ENCODE results near the gene MSI2. TPM values are rescaled to one million over a fixed set of nuclear protein-coding genes. Genes with fewer than 3 reads are reported as not detected.
A peak's percentile ranks its signal among the peaks of the same experiment; 100 is the strongest.

Gene MSI2
- total RNA-seq, 1 donor from 2014 or later = 30.4 TPM

DNA sequence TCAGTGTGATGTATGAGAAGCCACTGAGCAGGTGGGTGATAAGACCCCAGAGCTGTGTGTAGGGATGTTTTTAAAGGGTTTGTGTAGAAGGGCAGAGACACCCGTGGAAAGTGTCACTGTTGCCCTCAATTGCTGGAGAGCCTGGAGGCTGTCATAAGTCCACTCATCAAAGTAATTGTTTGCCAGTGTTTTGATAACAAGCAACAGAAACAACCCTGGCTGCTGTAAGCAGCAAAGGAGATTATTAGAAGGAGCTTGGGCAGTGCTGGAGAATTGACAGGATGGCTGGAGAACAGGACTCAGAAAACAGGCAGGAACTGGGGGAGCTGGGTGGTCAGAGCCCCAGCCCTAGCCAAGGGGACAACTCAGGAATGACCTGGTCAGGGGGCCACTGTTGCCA is 369.2 kb downstream of the MSI2 start:
- no peak for ATAC-seq

DNA sequence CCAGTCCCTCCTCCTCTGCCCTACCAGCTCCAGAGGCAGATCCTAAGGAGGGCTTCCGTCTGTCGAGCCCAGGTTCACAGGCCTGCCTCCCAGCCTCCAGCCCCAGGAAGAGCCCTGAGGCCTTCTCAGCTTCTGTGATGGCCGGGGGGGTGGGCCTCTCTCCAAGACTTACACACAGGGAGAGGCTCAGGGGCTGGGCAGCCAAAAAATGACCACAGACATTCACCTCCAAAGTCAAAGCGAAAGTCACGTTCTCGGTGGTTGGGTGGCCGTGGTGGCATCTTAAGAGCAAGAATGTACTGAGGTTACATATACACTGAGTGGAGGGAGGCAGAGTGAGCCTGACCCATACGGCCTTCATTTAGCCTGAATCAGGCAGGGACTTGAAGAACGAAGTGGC is 369.6 kb downstream of the MSI2 start:
- no peak for ATAC-seq

DNA sequence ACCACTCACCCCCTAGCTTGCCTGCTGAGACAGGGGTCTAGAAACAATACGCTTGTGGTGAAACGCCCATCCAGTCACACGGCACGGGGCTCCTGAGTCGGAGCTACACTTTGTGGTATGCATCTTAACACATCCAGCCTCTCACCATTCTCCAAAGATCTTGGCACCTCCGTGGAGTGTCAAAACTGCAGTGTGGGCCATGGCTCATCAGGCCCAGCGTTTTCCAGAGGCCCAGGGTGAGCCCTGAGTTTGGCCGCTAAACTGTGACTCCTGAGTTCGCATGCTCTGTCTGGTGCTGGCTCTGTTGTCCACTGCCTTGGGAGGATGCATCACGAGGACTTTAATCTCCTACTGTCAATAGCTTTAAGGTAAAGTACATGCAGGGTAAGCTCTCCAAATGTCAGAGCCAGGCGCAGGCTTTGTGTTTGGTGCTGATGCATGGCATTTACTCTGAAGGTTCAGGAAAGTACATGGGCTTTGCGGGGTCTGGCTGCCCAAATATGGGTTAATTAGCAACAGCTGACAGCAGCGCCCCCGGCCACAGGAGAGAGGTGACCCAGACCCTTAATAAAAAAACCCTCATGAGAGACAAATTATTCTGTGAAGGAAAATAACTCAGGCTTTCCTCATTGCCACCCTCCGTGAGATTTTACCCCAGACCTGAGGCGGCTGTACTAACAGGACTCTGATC is 370.3 kb downstream of the MSI2 start:
- no peak for ATAC-seq

DNA sequence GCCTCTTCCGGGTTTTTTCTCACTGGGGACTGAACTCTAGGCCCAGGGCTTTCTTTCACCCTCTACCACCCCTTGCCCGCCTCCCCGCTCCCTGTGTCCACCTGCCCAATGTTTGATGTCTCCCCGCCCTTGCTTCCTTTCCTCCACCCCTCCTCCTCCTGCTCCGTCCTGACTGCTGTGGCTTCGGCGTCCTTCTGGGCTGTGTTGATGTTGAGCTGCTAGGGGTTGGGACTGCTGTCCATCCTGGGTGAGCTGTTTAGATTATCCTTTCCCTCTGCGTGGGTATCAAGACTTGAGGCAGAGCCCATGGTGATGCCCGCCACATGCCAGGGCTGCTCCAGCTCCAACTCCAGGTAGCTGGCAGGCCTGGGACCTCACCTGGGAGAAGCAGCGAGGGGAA is 371.3 kb downstream of the MSI2 start:
- no peak for ATAC-seq

DNA sequence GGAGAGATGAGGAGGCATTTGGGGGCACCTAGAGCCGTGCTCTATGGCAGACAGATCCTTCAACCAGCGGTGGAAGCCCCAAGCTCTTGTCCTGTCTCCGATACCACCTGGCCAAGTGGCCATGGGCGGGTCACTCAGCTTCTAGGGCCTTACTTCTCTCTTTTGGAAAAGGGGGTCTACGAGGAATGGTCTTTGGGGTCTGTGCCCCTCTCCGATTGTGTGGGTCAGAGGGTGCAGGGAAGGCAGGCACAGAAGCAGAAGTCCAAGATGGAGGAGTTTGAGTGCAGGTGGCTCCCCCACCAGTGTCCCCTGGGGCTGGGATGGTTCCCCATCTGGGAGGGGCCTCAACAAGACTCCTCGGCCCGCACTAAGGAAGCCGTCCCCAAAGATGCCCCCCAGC is 372.1 kb downstream of the MSI2 start:
- ATAC-seq = no peak

DNA sequence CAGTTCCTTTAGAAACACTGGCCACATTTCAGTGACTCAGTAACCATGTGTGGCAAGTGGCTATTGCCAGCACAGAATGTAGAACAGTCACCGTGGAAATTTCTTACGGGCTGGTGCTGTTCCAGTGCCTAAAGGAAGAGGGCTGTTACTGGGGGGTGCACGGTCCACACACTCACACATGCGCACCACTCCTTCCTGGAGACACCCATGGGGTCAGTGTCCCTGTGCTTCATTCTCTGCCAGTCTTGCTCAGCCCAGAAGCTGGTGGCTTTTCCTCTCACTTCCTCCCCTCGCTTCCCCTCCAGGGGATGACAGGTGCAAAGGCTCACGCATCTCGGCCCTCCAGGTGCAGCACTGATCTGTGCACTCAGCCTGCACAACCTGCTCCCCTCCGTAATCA is 373.1 kb downstream of the MSI2 start:
- ATAC-seq = peak; percentile 30

DNA sequence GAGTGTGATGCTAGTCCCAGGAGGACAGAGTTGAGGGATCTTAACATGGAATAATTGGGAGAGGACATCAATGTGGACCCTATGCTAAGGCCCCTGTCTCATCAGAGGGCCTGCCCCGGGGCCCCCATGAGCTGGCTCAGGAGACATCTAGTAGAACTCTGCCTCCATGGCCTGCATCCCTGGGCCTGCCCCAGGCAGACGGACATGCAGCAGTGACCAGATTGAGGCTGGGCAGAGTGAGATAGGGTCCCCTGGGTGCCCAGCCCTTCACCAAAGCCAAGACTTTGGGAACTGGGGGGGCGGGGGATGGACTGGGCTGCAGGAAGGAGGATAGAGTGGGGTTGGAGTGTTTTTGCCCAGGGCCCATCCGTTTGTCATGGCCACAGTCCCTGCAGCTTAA is 373.6 kb downstream of the MSI2 start:
- ATAC-seq = no peak

DNA sequence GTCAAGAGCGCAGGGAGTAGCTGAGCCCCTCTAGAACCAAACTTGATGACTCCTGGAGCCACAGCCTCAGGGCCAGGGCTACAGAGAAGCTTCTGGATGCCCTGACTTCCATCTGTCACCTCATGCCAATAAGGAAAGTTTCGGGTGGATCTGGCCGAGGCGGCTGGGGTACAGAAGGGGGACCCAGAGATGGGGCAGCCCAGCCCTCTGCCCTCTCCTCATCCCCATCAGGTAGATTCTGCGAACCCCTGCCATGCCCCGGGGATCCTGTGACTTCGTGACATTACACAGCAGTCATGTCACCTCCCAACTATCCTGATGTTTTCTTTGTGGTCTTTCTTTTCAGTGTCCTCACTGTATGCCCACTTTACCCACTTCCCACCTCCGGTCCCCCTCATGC is 374.4 kb downstream of the MSI2 start:
- no peak for ATAC-seq

DNA sequence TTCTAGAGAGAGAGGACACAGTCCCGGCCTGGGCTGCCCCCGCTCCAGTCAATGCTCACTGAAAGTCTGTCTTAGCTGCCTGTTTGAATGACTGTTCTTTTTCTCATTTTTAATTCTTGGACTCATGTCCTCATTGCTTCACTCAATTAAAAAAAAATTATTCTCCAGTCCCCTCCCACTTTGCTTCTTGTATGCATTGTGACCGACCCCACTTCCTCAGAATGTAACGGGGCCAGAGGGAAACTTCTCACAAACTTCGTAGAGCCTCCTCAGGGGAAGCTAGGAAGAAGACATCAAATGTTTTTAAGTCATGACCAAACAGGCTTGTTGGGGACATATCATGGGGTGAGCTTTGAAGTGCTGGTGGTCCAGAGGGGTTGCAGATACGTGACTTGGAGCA is 375.5 kb downstream of the MSI2 start:
- no peak for ATAC-seq

DNA sequence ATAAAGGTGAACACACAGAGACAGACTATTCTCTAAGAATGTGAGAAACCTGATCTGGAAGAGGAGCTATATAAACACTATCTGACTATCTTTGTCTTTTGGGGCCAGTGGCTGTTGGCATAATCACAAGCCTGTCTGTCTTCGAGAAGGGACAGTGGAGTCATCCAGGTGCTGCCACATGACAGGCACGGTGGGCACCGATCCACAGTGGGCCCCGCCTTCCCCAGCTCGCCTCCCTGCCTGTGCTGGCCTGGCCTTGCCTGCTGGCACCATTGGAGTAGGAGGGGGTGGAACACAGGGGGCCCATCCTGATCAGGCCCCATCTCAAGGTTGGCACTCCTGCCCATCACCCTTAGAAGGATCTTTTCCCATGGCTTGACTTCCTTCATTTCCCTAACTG is 376.0 kb downstream of the MSI2 start:
- ATAC-seq = no peak

DNA sequence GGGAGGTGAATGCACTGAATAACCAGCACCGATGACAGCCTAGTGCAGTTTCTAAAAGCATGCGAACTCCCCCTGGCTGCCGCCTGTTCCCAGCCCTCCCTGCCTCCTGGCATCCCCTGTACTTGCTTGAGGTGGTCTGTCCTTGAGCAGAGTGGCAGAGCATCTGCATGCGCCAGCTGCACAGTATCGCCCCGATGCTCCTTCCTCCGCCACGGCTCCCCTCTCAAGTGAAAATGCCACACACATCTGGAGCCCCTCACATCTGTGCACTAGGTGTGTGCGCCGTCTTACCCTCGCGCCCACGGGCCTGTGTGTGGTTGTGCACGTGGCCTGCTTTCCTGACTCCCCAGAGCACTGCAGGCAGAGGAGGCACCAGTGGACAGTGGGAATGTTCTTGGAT is 376.9 kb downstream of the MSI2 start:
- no peak for ATAC-seq

DNA sequence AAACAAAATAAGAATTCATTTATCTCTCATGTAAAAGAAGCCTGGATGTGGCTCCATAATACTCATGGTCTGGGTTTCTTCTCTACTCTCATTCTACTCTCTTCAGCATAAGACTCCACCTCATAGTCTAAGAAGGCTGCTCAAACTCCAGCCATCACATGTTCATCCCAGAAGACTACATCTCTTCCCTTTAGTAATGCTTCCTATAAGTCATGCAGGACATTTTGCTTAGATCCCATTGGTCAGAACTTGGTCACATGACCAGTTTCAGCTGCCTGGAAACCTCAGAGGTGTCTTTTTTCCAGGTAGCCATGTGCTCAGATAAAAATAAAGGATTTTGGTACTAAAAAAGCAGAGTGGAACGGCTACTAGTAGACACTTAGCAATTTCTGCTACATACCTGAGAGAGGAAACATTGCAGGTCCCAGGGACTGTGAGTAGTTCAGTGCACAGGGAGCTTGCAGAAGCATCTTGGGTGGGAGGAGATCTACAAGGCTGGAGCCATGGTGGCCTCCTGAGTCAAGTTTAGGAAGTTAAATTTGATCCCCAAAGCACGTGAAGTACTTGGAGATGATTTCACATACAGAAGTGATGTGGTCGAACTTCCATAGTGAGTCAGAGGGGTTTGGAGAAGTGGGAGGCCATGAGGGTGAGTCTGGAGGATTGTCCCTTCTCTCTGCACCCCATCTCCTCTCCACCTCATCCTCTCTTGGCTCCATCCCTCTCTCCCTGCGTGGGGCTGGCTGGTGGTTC is 378.6 kb downstream of the MSI2 start:
- no peak for ATAC-seq

DNA sequence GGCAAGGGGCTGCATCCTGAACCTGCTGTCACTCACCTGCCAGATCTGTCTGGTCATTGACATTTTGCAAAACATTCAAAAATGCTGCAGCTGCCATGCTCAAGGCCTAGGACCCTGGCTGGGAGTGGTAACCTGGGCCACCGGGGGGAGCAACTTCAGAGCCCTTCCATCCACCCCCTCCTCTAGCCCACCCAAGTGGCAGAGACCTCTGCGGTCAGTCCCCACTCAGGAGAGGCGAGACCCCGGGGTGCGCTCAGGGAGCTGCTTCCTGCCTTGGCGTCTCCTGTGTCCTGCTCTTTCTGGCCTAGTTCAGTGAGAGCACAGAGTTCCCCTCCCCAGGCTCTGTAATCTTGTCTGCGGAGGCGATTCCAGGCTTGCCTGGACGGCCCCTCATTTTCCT is 380.0 kb downstream of the MSI2 start:
- ATAC-seq = no peak

DNA sequence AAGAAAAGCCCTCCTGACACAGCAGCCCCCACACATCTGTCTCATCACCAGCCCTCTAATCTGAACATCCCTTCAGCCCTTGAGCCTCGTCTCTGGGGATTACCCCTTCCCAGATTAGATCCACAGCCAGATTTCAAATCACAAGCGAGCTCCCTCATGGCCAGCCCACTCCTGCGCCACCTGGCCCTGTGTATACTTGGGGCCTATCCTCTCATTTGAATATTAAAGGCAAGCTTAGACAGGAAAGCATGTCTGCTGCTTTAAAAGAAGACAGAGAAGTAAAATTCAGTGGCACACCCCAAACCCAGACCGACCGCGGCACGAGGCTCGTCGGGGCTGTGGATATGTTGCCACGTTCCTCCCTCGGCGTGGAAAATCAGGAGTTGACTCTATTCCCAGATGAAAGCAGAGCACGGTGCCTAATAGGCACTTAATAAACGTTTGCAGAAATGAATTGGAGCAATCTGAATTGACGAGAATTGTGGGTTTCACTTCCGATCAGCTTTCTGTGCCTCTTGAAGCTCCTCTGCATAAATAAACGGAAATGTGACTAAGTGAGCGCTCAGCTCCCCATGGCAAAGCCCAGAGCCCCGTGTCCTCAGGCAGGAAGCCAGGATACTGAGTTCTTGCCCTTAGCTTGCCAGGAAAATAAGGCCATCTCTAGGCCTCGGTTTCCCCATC is 380.8 kb downstream of the MSI2 start:
- ATAC-seq = peak; percentile 62

DNA sequence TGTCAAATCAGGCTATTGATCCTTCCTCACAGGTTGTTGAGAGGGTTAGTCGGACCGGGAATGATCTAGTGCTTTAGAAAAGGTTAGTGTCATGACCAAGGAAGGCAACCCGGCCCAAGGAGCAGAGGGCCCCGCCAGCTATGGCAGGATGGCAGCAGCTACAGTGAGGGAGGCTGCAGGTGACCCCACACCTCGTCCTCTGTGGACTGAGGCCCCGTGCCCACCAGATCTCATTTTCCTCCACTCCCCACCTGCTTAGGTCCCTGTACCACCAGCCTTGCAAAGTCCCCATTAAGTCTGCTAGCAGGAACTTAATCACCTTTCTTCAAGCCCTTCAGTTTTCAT is 381.3 kb downstream of the MSI2 start:
- no peak for ATAC-seq

DNA sequence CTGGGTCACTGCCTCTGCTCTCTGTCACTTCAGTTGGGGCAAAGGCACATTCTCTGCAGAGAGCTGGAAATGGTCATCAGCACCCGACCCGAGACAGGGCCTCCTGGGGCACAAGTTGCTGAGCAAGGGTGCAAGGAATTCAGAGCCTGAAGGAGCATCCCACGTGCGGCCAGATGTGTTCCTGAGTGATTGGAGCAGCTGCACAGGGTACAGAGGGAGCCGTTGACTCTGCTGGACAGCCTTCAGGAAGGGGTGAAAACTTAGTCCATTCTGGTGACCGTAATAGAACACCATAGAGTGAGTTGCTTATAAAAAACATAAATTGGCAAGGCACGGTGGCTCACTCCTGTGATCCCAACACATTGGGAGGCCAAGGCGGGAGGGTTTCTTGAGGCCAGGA is 382.0 kb downstream of the MSI2 start:
- no peak for ATAC-seq

DNA sequence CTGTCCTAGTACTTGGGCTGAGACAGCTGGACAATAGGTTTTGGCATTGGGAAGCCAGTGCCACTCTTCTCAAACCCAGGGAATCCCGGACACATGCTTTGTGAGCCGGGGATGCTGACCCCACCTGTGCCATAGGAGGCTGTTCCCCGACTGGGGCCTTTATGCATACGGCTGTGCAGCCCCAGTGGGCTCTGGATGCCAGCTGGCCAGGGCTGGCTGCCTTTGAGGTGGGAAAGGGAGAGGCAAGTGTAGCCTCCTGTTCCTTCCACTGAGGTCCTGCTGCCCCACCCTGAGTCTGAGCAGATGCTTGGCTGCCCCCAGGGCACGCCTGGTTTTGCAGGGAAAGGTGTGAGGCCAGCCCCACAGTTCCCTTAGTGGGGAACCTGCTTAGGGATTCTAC is 383.1 kb downstream of the MSI2 start:
- no peak for ATAC-seq

DNA sequence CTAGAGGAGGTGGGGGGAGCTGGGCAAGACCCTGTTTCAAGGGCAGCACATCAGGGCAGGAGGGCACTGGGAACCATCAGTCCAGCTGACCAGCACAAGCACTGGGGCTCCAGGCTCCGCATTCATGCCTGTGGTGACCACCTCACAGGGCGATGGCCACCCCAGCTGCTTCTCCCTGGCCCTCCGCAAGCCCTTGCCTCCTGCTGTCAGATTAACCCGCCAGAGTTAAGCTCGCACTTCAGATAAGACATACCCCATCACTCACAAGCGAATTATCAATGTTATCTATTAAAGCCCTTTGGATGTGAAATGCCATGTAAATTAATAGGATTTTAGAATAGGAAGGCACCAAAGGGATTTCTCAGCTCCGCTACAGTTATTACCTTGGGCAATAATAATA is 383.8 kb downstream of the MSI2 start:
- ATAC-seq = no peak

DNA sequence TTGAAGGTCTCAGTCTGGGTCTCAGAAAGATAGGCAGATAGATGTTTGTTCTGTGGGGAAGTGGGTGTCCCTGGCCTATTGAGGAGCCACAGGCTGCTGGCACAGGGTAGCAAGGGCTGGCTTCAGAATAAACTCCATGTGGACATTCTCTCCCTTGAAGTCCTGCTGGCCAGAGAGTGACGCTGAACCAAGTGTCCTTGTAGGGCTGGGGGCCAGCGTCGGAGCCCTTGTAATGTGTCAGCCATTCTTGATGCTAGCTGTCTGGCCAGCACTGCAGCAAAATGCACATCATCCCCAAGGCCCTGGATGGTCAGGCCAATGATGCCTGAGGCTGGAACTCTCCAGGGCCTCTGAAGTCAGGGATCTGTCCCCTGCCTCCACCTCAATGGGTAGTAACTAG is 385.4 kb downstream of the MSI2 start:
- no peak for ATAC-seq

DNA sequence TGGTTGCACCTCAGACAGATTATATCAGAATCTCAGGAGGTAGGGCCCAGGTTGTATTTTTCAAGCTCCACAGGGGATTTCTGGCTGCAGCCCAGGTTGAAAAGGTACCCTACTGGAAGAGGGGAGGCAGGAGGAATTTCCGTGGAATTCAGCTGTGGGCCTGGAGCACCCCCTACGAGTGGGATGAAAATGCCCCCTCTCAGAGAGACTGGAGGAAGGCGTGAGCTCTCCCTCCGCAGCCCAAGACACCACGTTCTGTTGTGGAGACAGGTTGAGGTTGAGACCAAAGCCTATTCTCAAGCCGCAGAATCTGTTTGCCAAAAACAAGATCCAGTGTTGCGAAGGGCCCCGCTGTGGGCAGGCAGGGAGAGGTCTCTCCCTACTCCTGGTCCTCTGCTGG is 386.7 kb downstream of the MSI2 start:
- ATAC-seq = no peak

DNA sequence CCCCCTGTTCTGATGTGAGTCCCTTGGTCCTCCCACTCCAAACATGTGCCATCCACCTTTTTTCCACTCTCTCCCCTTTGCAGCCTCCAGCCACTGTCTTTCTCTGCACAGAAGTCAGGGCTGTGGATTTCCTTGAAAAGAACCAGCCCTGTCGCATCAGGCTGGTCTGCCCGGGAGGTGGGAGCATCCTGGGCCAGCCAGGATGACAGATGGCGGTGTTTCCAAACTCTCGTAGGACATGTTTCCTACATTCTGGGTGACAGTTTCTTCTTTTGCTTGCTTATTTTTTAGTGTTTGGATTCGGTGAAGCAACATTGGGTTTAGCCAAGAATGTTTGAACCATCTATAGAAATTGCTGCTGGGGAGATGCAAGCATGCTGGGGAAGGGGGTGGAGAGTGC is 388.0 kb downstream of the MSI2 start:
- no peak for ATAC-seq

DNA sequence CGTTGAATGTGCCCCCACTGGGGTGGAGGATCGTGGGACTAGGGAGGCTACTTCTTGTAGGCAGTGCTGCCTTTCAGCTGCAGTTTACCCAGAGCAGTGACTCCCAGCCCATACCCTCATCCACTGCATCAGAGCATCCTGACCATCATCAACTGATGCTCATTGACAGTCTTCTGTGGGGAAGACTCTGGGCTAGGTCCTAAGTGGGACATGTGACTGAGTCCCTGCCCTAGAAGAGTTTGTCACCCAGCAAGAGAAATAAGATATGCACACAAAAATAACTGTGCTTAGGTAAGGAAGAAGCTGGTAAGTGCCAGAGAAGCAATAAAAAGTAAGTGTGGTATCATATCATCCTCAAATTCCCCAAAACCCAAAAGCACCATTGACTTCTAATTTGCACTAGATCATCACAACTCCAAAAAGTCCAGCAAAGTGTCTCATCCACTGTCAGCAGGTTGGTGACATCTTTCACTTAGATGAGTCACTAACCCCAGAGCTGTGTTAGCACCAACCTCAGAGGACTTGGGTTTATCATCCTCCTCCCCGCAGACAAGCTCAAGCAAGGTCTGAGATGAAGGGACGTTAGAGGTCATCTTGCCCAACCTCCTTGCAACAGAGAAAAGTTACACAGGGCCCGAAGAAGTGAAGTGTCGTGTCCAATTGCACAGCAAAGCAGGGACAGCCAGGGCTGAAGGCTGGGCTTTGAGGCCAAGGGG is 389.8 kb downstream of the MSI2 start:
- no peak for ATAC-seq

DNA sequence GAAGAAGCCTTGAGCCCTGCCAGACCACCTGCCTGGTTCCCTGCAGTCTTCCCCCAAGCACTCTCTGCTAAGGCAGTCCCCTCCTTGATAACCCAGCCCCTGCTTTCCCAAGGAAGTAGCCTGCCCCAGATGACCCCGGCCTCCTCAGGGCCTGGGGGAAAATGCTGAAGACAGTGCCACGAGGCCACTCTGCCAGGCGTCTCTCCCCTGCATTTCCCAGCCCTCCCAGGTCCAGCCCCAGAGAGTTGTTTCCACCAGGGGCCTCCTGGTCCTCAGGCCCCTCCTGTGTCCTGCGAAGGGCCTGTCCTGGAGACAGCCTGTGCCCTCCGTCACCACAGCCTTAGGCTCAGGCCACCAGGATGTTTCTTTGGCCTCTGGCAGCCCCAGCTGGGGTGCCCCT is 392.4 kb downstream of the MSI2 start:
- ATAC-seq = no peak

DNA sequence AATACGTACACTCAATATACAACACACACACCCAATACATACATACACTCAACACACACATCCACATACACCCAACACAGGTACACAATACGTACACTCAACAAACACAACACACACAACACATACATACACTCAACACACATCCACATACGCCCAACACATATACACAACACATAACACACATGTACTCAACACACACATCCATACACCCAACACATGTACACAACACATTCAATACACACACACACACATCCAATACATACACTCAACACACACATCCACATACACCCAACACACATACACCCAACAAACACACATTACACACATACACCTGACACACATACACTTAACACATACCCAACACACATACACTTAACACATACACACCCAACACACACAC is 392.9 kb downstream of the MSI2 start:
- ATAC-seq = no peak
